Suprapubic skin (tissue), 4 donors: ENCODE measurements around the gene PHF1. TPM values are rescaled to one million over a fixed set of nuclear protein-coding genes. Genes with fewer than 3 reads are reported as not detected.

Experiments
- DNase-seq, 2 donors: peaks; one replicate each; pipeline ENCODE4 v3.0.0-alpha.2; 2019; ENCODE audit warnings: low spot score in 2 of 2
- H3K27ac ChIP-seq: fragments of 200-600 bp; sonication (generic); one replicate; pipeline ENCODE4 v1.5.1; 2019
- H3K27me3 ChIP-seq: fragments of 200-600 bp; sonication (generic); one replicate; pipeline ENCODE4 v1.5.1; 2019
- H3K36me3 ChIP-seq: fragments of 200-600 bp; sonication (generic); one replicate; pipeline ENCODE4 v1.5.1; 2019
- H3K4me1 ChIP-seq: fragments of 200-600 bp; sonication (generic); one replicate; pipeline ENCODE4 v1.5.1; 2019
- H3K4me3 ChIP-seq: fragments of 200-600 bp; sonication (generic); one replicate; pipeline ENCODE4 v1.5.1; 2019; ENCODE audit warnings: mild to moderate bottlenecking
- H3K9me3 ChIP-seq: fragments of 200-600 bp; sonication (generic); one replicate; pipeline ENCODE4 v1.5.1; 2019
- EP300 ChIP-seq: sonication (generic); formaldehyde crosslinking; IDR thresholded peaks from one replicate; pipeline ENCODE4 v1.6.1; 2017; ENCODE audit warnings: antibody characterized with exemption
- POLR2A ChIP-seq, 2 donors: fragments of 450-650 bp; IDR thresholded peaks; one replicate each; pipeline ENCODE4 v1.6.1; 2017; ENCODE audit warnings: antibody characterized with exemption in 2 of 2, mild to moderate bottlenecking in 2 of 2, moderate library complexity in 2 of 2
- POLR2AphosphoS5 ChIP-seq, 3 donors: sonication (generic); formaldehyde crosslinking; IDR thresholded peaks; one replicate each; pipeline ENCODE4 v1.6.1; 2017; ENCODE audit warnings: antibody characterized with exemption in 3 of 3
- WGBS: methylation state at CpG from one replicate; pipeline ENCODE4 v1.1.5; 2018; 5-methylcytosine and 5-hydroxymethylcytosine counted together
- total RNA-seq, 4 donors: library from RNA; depleted of rRNA; stranded (reverse); fragments of >200 nt; gene quantifications; one replicate each; pipeline ENCODE4 v1.1.0, GENCODE V29; 2016
- TF ChIP-seq, protein P1 (sequence below), 2 donors: fragments of 200-600 bp in 1 of 2; fragments of 450-650 bp in 1 of 2; sonication (generic) in 1 of 2; IDR thresholded peaks; one replicate each; pipeline ENCODE4 v1.5.1; 2016 to 2019; ENCODE audit warnings: antibody characterized with exemption in 2 of 2, mild to moderate bottlenecking in 1 of 2, moderate library complexity in 1 of 2

Gene PHF1
- total RNA-seq, 4 donors from 2014 or later = 35.9 to 102 (median 48.6) TPM

DNA sequence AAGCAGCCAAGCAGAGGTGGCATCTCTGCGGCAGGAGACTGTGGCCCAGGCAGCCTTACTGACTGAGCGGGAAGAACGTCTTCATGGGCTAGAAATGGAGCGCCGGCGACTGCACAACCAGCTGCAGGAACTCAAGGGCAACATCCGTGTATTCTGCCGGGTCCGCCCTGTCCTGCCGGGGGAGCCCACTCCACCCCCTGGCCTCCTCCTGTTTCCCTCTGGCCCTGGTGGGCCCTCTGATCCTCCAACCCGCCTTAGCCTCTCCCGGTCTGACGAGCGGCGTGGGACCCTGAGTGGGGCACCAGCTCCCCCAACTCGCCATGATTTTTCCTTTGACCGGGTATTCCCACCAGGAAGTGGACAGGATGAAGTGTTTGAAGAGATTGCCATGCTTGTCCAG, 5.9 kb upstream of the PHF1 start:
- no peaks in the 10 kb centered on the region for H3K36me3 ChIP-seq
- DNase-seq = no peak
- H3K4me3 ChIP-seq = no peak overlapping the region
- H3K27ac ChIP-seq = no peak overlapping the region
- no peaks in the 10 kb centered on the region for H3K9me3 ChIP-seq
- TF ChIP-seq POLR2A (IDR thresholded peaks at IDR 0.05) (no peak), EP300 (no peak), POLR2AphosphoS5 (IDR thresholded peaks at IDR 0.05) (no peak)
- TF ChIP-seq, protein P1, sequence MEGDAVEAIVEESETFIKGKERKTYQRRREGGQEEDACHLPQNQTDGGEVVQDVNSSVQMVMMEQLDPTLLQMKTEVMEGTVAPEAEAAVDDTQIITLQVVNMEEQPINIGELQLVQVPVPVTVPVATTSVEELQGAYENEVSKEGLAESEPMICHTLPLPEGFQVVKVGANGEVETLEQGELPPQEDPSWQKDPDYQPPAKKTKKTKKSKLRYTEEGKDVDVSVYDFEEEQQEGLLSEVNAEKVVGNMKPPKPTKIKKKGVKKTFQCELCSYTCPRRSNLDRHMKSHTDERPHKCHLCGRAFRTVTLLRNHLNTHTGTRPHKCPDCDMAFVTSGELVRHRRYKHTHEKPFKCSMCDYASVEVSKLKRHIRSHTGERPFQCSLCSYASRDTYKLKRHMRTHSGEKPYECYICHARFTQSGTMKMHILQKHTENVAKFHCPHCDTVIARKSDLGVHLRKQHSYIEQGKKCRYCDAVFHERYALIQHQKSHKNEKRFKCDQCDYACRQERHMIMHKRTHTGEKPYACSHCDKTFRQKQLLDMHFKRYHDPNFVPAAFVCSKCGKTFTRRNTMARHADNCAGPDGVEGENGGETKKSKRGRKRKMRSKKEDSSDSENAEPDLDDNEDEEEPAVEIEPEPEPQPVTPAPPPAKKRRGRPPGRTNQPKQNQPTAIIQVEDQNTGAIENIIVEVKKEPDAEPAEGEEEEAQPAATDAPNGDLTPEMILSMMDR (IDR thresholded peaks at IDR 0.05) = no peak
- H3K27me3 ChIP-seq = no peaks in the 10 kb centered on the region
- peaks cover 6% of the 10 kb centered on the region for H3K4me1 ChIP-seq
- WGBS = 92% methylated on average over 17 of the region's 17 CpGs

DNA sequence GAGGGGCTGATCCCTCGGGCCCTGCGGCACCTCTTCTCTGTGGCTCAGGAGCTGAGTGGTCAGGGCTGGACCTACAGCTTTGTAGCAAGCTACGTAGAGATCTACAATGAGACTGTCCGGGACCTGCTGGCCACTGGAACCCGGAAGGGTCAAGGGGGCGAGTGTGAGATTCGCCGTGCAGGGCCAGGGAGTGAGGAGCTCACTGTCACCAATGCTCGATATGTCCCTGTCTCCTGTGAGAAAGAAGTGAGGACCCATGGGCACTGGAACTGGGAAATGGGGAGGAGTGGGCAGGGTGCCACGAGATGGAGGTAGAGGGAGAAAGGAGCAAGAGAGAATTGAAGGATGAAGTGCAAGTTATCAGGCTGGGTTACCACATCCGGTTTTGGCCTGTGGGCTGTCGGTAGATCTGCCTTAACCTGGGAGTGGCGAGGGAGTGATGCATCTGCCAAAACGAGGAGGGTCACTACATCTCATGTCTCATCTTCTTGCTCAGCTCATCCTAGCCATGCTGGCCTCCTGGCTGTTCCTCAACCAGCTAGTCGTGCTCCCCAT, 5.4 kb upstream of the PHF1 start:
- Histone ChIP-seq H3K4me1 (peaks cover 6% of the 10 kb centered on the region), H3K27me3 (no peaks in the 10 kb centered on the region), H3K4me3 (no peak overlapping the region), H3K9me3 (no peaks in the 10 kb centered on the region), H3K36me3 (no peaks in the 10 kb centered on the region), H3K27ac (no peak overlapping the region)
- DNase-seq = no peak
- TF ChIP-seq POLR2AphosphoS5 (IDR thresholded peaks at IDR 0.05) (no peak), EP300 (no peak)
- TF ChIP-seq, protein P1 (IDR thresholded peaks at IDR 0.05) = no peak
- WGBS = 90% methylated on average over 15 of the region's 15 CpGs

DNA sequence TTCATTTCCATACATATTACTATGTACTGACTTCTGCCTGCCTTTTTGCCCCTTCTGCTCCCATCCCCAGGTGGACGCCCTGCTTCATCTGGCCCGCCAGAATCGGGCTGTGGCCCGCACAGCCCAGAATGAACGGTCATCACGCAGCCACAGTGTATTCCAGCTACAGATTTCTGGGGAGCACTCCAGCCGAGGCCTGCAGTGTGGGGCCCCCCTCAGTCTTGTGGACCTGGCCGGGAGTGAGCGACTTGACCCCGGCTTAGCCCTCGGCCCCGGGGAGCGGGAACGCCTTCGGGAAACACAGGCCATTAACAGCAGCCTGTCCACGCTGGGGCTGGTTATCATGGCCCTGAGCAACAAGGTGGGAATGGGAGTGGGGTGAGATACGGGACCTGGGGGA, 4.7 kb upstream of the PHF1 start:
- DNase-seq = no peak
- Histone ChIP-seq H3K9me3 (no peaks in the 10 kb centered on the region), H3K36me3 (no peaks in the 10 kb centered on the region), H3K4me3 (no peak overlapping the region), H3K27me3 (no peaks in the 10 kb centered on the region), H3K4me1 (peaks cover 8% of the 10 kb centered on the region), H3K27ac (no peak overlapping the region)
- no peak for TF ChIP-seq POLR2A (IDR thresholded peaks at IDR 0.05)
- TF ChIP-seq, protein P1 (IDR thresholded peaks at IDR 0.05) = no peak
- no peak for TF ChIP-seq POLR2AphosphoS5 (IDR thresholded peaks at IDR 0.05)
- no peak for TF ChIP-seq EP300
- WGBS = 94% methylated on average over 6 of the region's 17 CpGs

DNA sequence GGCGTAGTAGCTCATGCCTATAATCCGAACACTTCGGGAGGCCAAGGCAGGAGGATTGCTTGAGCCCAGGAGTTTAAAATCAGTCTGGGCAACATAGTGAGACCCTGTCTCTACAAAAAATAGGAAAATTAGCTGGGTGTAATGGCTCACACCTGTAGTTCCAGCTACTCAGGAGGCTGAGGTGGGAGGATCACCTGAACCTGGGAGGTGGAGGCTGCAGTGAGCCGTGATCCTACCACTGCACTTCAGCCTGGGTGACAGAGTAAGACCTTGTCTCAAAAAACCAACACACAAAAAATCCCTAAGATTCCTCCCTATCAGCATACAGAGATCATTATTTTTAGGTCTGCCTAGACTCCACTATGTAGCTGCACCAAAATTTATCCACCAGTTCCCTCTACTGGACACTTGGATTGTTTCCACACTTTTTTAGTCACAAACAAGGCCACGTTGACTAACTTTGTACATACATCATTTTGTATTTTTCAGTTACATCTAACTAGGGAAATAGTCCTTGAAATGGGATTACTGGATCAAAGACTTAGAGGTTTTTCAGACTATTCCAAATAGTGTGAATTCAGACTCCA, 3.6 kb upstream of the PHF1 start:
- TF ChIP-seq POLR2A (IDR thresholded peaks at IDR 0.05) (no peak), EP300 (no peak), POLR2AphosphoS5 (IDR thresholded peaks at IDR 0.05) (no peak)
- TF ChIP-seq, protein P1 (IDR thresholded peaks at IDR 0.05) = no peak
- 83% methylated on average over 5 of the region's 5 CpGs for WGBS
- Histone ChIP-seq H3K4me3 (no peak overlapping the region), H3K4me1 (peaks cover 19% of the 10 kb centered on the region), H3K27me3 (no peaks in the 10 kb centered on the region), H3K36me3 (peaks cover 1% of the 10 kb centered on the region), H3K9me3 (no peaks in the 10 kb centered on the region), H3K27ac (no peak overlapping the region)
- no peak for DNase-seq

DNA sequence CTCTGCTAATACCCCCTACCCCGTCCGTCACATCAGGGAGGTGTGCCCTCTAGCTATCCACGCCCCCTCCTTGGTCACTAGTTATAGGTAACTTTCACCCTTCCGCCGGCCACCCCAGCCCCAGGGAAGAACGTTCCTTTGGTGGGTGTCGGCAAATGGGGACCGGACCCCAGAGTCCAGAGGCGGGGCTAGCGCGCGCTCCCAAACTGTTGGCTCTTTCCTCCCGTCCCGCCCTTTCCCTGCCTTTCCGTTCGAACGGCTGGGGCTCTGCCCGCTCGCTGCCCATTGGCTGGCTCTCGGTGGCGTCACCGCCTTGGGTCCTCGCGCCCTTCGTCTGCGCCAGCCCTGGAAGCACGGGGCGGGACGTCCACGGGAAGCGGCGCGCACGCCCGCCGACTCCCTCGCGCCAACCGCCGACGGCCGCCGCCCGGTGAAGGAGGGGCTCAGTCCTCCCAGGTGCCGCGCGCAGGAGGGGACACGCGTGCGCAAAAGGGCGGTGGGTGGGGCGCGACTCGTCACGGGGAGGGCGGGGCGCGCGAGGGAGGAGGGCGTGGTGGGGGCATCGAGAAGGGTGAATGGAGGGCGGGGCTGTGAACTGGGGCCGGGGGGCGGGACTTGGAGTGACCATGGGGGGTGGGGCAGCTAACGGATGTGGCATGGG, 634 bp upstream of the PHF1 start:
- no peaks in the 10 kb centered on the region for H3K27me3 ChIP-seq
- H3K9me3 ChIP-seq = no peaks in the 10 kb centered on the region
- peaks cover 31% of the 10 kb centered on the region for H3K36me3 ChIP-seq
- WGBS = 1% methylated on average over 18 of the region's 65 CpGs
- peak overlapping the region; percentile 98 for H3K27ac ChIP-seq
- TF ChIP-seq POLR2AphosphoS5 (IDR thresholded peaks at IDR 0.05) = peak in 2 of 3 donors; percentile 93 to 97
- TF ChIP-seq EP300 = no peak
- TF ChIP-seq POLR2A (IDR thresholded peaks at IDR 0.05) = peak in 1 of 2 donors; percentile 49
- TF ChIP-seq, protein P1 (IDR thresholded peaks at IDR 0.05) = no peak
- DNase-seq = peak; percentile 98 to 99
- peaks cover 31% of the 10 kb centered on the region for H3K4me1 ChIP-seq
- peak overlapping the region; percentile 99 for H3K4me3 ChIP-seq
